Skeletal muscle satellite cell (primary cell): Measurements from ENCODE around the gene ZNF862. TPM values are rescaled to one million over a fixed set of nuclear protein-coding genes. Genes with fewer than 3 reads are reported as not detected.

ENCODE experiments used
- H3K27me3 ChIP-seq: 2 replicates; pipeline ENCODE4 v1.7.0; 2013; ENCODE audit warnings: low read length; ENCODE audit not compliant: control insufficient read depth, insufficient read depth
- H3K36me3 ChIP-seq: 2 replicates; pipeline ENCODE4 v1.7.0; 2013; ENCODE audit warnings: mild to moderate bottlenecking, control low read depth, low read length; ENCODE audit not compliant: insufficient read depth
- H3K4me1 ChIP-seq: 2 replicates; pipeline ENCODE4 v1.7.0; 2013; ENCODE audit warnings: low read length; ENCODE audit not compliant: control insufficient read depth, insufficient read depth
- H3K4me2 ChIP-seq: 2 replicates; pipeline ENCODE4 v1.7.0; 2013; ENCODE audit warnings: mild to moderate bottlenecking, low read length
- H3K4me3 ChIP-seq: 2 replicates; pipeline ENCODE4 v1.7.0; 2013; ENCODE audit warnings: low read length
- H3K9ac ChIP-seq: 2 replicates; pipeline ENCODE4 v1.7.0; 2013; ENCODE audit warnings: mild to moderate bottlenecking, low read depth, low read length, moderate library complexity
- H3K9me3 ChIP-seq: replicated peaks from 2 replicates; pipeline ENCODE4 v1.7.0; 2013; ENCODE audit warnings: mild to moderate bottlenecking, control low read depth, low read length
- total RNA-seq: library from RNA; depleted of rRNA; stranded (reverse); fragments of >200 nt; gene quantifications from 2 replicates; pipeline ENCODE4 v1.2.3, GENCODE V29; 2012; rRNA removed

ZNF862 gene
- total RNA-seq = 2.4 and 5.8 TPM in 2 replicates

GRCh38 chr7:149838224-149838991, at the start of gene ZNF862:
ZNF862 (plus strand) TSS chr7:149838375; CDS start chr7:149838612, 237 bp downstream.
- H3K9me3 ChIP-seq = no peaks in the 10 kb centered on the region
- peaks cover 11% of the 10 kb centered on the region for H3K27me3 ChIP-seq
- H3K4me2 ChIP-seq = peak within 1 kb of the TSS; percentile 80
- H3K9ac ChIP-seq = peak within 1 kb of the TSS; percentile 88
- H3K36me3 ChIP-seq = no peaks in the 10 kb centered on the region
- peak within 1 kb of the TSS; percentile 97 for H3K4me3 ChIP-seq
- H3K4me1 ChIP-seq = no peaks in the 10 kb centered on the region

- no peaks in the 10 kb centered on the region for H3K36me3 ChIP-seq
- no peaks in the 10 kb centered on the region for H3K4me1 ChIP-seq
- H3K9ac ChIP-seq = no peak overlapping the region
- peaks cover 61% of the 10 kb centered on the region for H3K27me3 ChIP-seq
- no peak overlapping the region for H3K4me2 ChIP-seq
- no peak overlapping the region for H3K4me3 ChIP-seq
- H3K9me3 ChIP-seq = no peaks in the 10 kb centered on the region
Observed at GRCh38 chr7:149789101-149789500, 49.1 kb upstream of the ZNF862 start.

- Histone ChIP-seq H3K4me1 (no peaks in the 10 kb centered on the region), H3K4me3 (no peak overlapping the region), H3K9me3 (no peaks in the 10 kb centered on the region), H3K9ac (no peak overlapping the region), H3K27me3 (peaks cover 63% of the 10 kb centered on the region), H3K4me2 (no peak overlapping the region), H3K36me3 (no peaks in the 10 kb centered on the region)
Observed at GRCh38 chr7:149790146-149790548, 48.0 kb upstream of the ZNF862 start.

- Histone ChIP-seq H3K9me3 (no peaks in the 10 kb centered on the region), H3K36me3 (no peaks in the 10 kb centered on the region), H3K9ac (no peak overlapping the region), H3K4me3 (no peak overlapping the region), H3K4me2 (no peak overlapping the region), H3K27me3 (peaks cover 66% of the 10 kb centered on the region), H3K4me1 (no peaks in the 10 kb centered on the region)
Observed at GRCh38 chr7:149790754-149791360, 47.3 kb upstream of the ZNF862 start.

GRCh38 chr7:149791411-149792219, 46.6 kb upstream of the ZNF862 start:
- peaks cover 66% of the 10 kb centered on the region for H3K27me3 ChIP-seq
- no peaks in the 10 kb centered on the region for H3K36me3 ChIP-seq
- no peak overlapping the region for H3K4me2 ChIP-seq
- H3K9me3 ChIP-seq = no peaks in the 10 kb centered on the region
- H3K4me1 ChIP-seq = no peaks in the 10 kb centered on the region
- H3K9ac ChIP-seq = no peak overlapping the region
- no peak overlapping the region for H3K4me3 ChIP-seq

- H3K27me3 ChIP-seq = peaks cover 62% of the 10 kb centered on the region
- H3K4me1 ChIP-seq = no peaks in the 10 kb centered on the region
- no peak overlapping the region for H3K9ac ChIP-seq
- H3K9me3 ChIP-seq = no peaks in the 10 kb centered on the region
- H3K36me3 ChIP-seq = no peaks in the 10 kb centered on the region
- no peak overlapping the region for H3K4me2 ChIP-seq
- no peak overlapping the region for H3K4me3 ChIP-seq
Observed at GRCh38 chr7:149792220-149792595, 46.0 kb upstream of the ZNF862 start.

GRCh38 chr7:149793261-149793660, 44.9 kb upstream of the ZNF862 start:
- no peak overlapping the region for H3K4me2 ChIP-seq
- H3K27me3 ChIP-seq = peaks cover 51% of the 10 kb centered on the region
- no peak overlapping the region for H3K4me3 ChIP-seq
- H3K9ac ChIP-seq = no peak overlapping the region
- H3K36me3 ChIP-seq = no peaks in the 10 kb centered on the region
- no peaks in the 10 kb centered on the region for H3K9me3 ChIP-seq
- H3K4me1 ChIP-seq = no peaks in the 10 kb centered on the region

- peaks cover 39% of the 10 kb centered on the region for H3K27me3 ChIP-seq
- no peaks in the 10 kb centered on the region for H3K9me3 ChIP-seq
- no peaks in the 10 kb centered on the region for H3K4me1 ChIP-seq
- H3K4me2 ChIP-seq = no peak overlapping the region
- no peak overlapping the region for H3K9ac ChIP-seq
- no peak overlapping the region for H3K4me3 ChIP-seq
- no peaks in the 10 kb centered on the region for H3K36me3 ChIP-seq
Observed at GRCh38 chr7:149794661-149795060, 43.5 kb upstream of the ZNF862 start.

GRCh38 chr7:149795126-149795525, 43.0 kb upstream of the ZNF862 start:
- Histone ChIP-seq H3K4me3 (no peak overlapping the region), H3K4me1 (no peaks in the 10 kb centered on the region), H3K4me2 (no peak overlapping the region), H3K36me3 (no peaks in the 10 kb centered on the region), H3K27me3 (peaks cover 35% of the 10 kb centered on the region), H3K9me3 (no peaks in the 10 kb centered on the region), H3K9ac (no peak overlapping the region)

- Histone ChIP-seq H3K36me3 (no peaks in the 10 kb centered on the region), H3K4me3 (no peak overlapping the region), H3K9ac (no peak overlapping the region), H3K4me1 (no peaks in the 10 kb centered on the region), H3K27me3 (peaks cover 26% of the 10 kb centered on the region), H3K4me2 (no peak overlapping the region), H3K9me3 (no peaks in the 10 kb centered on the region)
Observed at GRCh38 chr7:149796287-149796860, 41.8 kb upstream of the ZNF862 start.

- Histone ChIP-seq H3K9ac (no peak overlapping the region), H3K36me3 (no peaks in the 10 kb centered on the region), H3K4me3 (no peak overlapping the region), H3K4me2 (no peak overlapping the region), H3K27me3 (peaks cover 24% of the 10 kb centered on the region), H3K9me3 (no peaks in the 10 kb centered on the region), H3K4me1 (no peaks in the 10 kb centered on the region)
Observed at GRCh38 chr7:149797771-149798170, 40.4 kb upstream of the ZNF862 start.
